Globus pallidus (tissue), 1 donor: ENCODE measurements around the gene BLNK.
"Not testable (repeated sequence)": the region's sequence is repeated elsewhere in the genome, so short reads cannot be mapped to it uniquely, and the experiment has no call there.

ENCODE experiments used
- DNase-seq: peaks from one replicate; pipeline ENCODE4 v3.0.0-alpha.2; 2015; ENCODE audit warnings: low spot score

The BLNK gene

DNA sequence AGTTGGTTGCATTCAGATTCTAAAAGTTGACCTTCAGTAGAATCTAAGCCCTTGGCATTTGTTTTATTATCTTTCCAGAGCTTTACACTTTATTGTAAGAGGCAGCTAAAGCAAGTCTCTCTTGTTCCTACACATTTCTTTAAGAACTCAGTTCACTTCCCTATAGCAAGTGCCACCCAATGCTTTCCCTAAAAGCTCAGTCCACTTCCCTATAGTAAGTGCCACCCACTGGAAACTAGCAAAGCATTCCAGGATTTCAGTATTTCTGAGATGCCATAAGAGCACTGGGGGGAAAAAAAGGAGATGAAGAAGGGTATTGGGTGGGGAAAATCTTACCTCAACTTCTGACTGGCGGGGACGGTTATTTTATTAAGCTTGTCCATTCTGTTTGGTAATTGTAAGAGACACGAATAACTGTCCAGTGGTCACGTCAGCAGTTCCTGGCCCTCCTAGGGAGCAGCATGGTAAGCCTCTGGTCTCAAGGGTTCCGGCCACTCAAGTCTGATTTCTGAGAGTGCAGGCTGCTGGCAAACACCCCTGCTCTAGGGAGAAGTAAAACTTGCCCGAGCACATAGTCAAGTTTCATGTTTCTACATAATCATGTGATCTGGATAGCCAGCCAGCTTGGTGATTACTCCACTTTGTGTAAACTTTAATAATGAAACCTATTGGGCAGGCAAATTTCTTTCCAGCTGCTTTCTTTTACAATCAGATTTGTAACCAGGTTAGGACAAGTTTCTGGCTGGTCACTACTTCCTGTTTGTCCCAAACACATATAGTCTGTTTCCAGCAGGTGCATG, at the start of gene BLNK:
TSS of gene BLNK (minus strand) at position 554 of the 800 bp plus-strand sequence. CDS start at position 383, 171 bp downstream.
- DNase-seq, result peak; percentile 63

DNA sequence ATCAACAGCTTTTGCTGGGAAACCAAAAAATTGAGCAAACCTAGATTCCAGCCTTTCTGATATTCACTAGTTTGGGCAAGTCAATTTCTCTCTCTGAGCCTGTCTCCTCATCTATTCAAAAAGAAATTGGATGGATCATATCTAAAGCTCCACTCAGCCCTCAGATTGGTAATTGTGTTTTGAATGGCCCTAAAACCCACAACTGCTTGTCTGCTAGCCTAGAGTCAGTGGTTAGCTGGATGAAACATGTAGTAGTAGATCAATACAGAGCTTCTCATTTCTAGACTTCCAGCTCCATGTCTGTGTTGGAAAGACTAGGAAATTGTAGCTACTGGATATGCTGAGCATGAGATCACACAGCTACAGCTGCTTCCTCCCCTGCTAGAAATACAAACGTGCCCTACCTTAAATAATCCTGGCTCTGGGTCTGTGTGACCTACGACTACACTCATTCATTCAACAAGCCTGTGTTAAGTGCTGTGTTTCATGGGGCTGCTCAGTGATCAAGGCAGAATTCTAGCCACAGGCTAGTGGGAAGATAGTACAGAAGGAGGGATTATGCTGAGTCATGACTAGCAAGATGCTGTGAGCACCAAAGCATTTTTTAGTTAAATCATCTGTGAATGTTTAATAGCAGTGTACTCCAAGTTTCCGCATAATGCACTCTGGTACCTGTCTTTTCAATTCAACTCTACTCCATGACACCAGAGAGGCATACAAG, 48.5 kb upstream of the BLNK start:
- no peak for DNase-seq

DNA sequence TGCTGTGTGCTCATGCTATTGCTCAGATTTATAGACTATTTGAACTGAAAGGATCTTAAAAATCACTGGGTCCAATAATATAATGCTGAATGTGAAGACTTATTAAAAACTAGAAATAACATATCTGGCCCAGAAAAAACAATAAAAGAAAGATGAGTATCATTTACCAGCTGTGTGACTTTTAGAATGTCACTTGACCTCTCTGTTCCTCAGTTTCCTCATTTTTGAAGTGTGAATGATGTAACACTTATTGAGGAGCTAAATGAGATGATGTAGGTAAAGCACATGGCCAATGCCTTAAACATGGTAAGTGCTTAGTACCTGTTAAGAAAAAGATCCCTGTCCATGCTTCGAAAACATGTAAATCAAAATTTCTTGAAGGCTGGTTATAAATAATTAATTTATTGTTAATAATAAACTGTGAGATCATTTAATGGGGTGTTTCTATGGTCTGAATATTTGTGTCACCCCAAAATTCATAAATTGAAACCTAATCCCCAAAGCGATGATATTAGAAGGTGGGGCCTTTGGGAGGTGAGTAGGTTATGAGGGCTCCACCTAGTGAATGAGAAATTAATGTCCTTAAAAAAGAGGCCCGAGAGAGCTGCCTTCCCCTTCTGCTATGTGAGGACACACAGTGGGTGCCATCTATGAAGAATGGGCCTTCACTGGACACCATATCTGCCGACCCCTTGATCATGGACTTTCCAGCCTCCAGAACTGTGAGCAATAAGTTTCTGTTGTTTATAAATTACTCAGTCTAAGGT, 45.9 kb upstream of the BLNK start:
- no peak for DNase-seq

- DNase-seq, result no peak
Measured at GRCh38 chr10:96313344-96313743, 42.0 kb upstream of the BLNK start.

DNA sequence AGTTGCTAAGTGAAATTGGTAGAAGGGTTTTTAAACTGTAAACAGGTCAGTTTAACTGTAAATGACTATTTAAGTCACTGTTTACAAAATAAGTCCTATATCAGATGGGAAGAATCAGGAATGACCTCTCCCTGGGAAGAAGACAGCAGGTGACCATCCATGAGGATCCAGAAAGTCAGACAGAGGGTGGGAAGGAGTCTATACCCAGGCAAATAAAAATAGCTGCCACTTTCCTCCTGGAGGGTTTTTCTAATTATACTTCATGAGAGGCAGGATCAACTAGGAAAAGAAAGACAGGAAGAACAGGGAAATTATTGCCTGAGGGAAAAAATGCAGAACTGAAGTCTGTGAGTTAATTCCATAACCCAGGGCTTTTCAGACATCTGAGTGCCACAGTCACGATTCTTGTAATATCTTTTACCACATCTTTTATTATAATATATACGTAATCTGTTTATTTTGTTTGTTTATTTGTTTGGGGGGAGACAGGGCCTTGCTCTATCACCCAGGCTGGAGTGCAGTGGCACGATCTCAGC, 39.9 kb upstream of the BLNK start:
- no peak for DNase-seq

DNA sequence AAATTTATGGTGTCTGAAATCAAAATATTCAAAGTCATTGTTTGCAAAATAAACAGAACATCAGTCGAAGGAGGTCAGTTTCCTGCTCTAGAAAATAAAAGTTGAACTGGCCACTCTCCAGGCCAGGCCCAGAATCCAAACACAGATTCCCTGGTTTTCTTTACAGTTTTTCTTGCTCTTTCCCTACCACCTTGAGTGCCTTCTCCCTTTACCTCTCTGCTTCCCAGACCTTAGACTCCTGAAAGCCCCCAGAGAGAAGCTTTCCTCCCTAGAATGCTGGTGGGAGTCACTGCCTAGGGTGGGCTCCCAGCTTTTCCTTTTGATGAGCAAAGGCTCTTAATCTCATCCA, 38.9 kb upstream of the BLNK start:
- DNase-seq, result no peak

DNA sequence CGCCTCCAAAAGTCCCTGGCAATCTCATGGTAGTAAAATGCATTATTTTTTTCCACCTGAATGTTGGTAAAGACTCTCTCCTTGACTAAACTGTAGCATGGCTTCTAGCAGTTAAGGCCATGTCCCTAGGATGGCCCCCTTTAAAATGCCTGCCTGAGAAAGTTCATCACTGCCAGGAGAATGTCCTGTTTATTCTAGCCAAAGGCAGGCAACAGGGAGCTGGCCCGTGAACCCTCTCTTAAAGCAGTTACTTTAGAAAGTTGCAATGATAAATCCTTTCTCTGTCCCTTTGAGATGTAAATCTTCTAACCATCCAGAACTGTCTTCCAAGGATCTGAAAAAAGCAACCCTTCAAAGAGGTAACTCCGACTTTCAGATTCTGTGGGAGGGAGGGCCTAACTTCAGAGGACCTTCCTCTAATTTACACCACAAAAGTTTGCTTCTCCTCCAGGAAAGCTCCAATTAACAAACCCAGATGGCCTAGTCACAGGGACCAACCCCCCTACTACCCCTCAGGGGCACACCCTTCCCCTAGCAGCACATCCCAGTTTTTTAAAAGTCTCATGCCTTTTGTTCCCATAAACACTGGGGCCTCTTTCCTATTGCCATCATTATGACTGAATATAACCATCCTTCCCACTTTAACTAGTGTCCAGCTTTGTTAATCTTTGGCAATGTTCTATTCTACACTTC, 38.4 kb upstream of the BLNK start:
- DNase-seq, result no peak

- not testable (repeated sequence) for DNase-seq
Measured at GRCh38 chr10:96308854-96309253, 37.5 kb upstream of the BLNK start.

DNA sequence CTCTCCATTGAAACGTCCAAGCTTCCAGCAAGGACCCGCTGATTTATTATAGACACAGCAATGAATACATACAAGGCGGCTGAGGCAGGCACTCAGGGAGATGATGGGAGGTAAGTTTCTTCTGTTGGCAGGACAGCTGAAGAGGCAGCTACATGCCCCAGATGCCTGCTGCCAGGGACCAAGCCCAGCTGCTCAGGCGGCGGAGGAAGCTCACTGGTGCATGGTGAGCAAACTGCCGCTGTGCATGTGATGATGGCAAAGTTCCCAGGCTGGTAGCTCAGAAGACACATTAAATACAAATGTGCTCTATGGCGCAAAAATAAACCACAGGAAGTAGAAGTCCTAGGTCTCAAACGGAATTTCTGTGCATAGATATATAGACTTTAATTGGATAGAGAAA, 35.1 kb upstream of the BLNK start:
- DNase-seq, result peak; percentile 59

- no peak for DNase-seq
Measured at GRCh38 chr10:96305019-96305418, 33.6 kb upstream of the BLNK start.

DNA sequence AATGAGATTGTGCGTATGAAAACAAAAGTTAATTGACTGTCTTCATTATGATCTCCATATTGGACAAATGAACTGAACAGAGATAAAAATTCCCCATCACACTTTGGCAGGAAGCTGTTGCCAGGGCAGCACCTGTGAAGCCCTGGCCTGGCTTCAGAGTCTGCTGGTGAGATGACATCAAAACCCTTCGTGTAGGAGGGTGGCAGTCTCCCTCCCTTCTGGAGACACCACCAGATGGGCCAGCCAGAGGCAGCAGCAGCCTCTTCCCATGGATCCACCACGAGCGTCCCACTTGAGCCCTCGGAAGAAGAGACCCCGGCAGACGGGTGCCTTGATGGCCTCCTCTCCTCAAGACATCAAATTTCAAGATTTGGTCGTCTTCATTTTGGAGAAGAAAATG, 32.9 kb upstream of the BLNK start, which contains the start of gene DNTT:
TSS of gene DNTT (plus strand) at position 205 of the 400 bp plus-strand sequence. CDS start at position 269, 64 bp downstream.
- no peak for DNase-seq

DNA sequence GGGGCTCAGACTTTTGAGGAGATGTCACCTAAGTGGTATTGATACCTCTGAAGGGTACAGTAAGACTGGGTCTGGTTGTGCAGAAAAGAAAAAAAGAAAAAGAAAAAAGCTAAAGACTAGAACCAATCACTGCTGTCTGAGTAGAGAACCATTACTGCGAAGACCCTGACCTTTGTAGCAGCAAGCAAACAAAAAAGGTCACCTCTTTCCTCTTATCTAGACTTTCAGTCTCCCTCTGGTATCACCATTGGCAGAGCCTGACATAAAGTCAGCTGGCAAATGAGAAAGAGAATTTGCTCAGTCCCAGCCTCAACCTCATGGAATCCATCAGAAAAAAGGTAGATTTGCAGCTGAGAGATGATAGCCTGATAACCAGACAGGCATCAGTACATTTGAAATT, 30.2 kb upstream of the BLNK start:
- DNase-seq, result no peak

DNA sequence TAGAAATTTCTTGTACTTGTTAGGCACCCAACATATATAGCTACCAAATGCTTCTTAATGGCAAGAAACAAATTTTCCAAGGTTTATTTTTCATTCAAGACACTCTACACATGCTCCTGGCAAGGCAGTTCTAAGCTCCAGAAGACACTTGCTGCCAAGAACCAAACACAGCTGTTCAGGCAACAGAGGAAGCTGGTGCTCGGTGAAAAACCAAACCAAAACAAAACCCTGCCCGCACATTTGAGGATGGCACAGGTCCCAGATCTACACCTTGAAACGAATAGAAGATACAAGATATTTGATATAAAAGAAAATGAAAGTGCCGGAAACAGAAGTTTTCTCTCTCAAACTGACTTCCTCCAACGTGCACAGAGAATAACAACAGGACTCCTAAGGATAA, 28.0 kb upstream of the BLNK start:
- no peak for DNase-seq

GRCh38 chr10:96298362-96298761, 27.0 kb upstream of the BLNK start:
- DNase-seq, result no peak

DNA sequence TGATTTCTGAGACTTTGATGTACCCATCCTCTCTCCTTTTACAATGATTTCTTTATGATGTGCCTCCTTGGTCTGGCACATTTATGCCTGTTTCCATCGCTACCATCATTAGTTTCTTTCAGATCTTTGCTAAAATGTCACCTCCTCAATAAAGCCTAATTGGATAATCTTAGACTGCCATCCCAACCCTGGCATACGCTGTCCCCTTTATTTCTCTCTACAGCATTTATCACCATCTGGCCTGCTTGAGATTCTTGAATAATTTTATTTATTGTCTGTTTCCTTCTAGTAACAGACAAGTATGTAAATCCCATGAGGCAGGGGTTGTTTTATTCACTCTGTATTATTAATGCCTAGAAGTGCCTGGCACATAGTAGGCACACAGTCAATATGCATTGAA, 26.1 kb upstream of the BLNK start:
- DNase-seq, result no peak

DNA sequence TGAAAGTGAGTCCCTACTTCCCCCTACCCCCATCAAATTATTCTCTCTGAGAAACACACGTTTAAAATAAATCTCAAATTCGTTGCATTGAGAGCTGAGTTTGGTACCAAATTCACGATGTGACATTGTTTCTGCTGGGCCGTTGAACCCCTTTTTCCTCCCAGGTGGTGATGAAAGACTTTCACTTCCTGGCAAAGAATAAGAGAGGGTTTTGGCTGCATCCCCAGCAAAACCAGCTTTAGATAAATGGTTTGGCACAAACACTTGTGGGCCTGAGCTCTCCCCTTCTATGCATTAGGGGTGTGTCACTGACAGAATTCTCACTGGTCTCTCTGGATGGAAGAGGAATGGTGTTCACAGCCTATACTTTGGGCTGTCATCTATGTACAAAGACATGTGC, 24.1 kb upstream of the BLNK start:
- DNase-seq, result no peak

DNA sequence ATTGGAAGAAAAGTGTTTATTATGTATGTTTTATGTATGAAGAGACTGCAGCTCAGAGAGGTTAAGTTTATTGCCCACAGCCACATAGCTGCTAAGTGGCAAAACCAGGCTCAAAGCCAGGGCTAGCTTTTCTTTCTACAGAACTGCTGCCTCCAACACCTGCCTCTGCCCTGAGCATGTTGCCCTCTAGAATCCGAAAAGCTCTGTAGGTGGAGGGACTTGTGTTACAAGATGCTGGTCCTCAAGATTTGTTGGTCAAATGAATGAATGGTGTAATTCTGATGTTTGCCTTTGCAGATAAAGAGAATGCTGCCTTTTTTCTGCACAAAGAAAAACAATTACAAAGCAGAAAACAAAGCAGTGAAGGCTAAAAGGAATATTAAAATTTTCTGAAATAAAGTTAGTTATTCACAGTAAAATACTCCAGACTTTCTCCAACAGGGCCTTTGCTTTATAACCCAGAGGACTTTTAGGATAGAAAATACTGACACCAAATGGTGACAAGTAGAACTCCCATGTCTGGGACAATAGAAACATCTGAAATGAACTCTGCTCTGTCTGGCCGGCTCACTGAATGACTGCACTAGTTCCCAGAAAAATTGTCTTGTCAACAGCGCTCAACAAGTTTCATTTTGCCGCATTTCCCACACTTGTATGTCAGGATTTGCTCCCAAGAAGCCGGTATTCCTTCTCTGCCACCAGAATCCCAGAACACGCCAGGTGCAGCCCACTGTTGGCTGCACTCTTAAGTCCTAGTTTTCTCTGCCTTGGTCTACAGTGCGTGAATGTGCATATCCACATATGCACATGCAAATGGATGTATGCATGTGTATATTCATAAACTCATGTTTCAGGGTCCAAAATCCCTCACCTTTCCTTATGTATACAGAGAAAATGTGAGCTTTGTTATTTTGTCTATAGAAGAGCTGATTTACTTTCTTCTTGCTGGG, 21.9 kb upstream of the BLNK start:
- DNase-seq, result peak; percentile 59

GRCh38 chr10:96290368-96291133, 19.2 kb upstream of the BLNK start:
- no peak for DNase-seq

- DNase-seq, result no peak
Measured at GRCh38 chr10:96289218-96289910, 18.0 kb upstream of the BLNK start.
